HUES48 (cell line): ENCODE measurements around the gene HIP1R.
"Not testable (repeated sequence)": the region's sequence is repeated elsewhere in the genome, so short reads cannot be mapped to it uniquely, and the experiment has no call there.

Source experiments
- H3K27ac ChIP-seq: one replicate; pipeline ENCODE4 v1.7.0; 2013; ENCODE audit warnings: low read depth, low read length, inconsistent platforms
- H3K27me3 ChIP-seq: 2 replicates; pipeline ENCODE4 v1.6.1; 2013; ENCODE audit warnings: mild to moderate bottlenecking, low read length; ENCODE audit not compliant: control insufficient read depth, insufficient read depth
- H3K36me3 ChIP-seq: 2 replicates; pipeline ENCODE4 v1.6.1; 2013; ENCODE audit warnings: low read length; ENCODE audit not compliant: control insufficient read depth, insufficient read depth
- H3K4me1 ChIP-seq: 2 replicates; pipeline ENCODE4 v1.6.1; 2013; ENCODE audit warnings: mild to moderate bottlenecking, low read length; ENCODE audit not compliant: control insufficient read depth, insufficient read depth
- H3K4me3 ChIP-seq: 2 replicates; pipeline ENCODE4 v1.5.1; 2013; ENCODE audit warnings: mild to moderate bottlenecking, low read depth, low read length
- H3K9ac ChIP-seq: 2 replicates; pipeline ENCODE4 v1.6.1; 2013; ENCODE audit warnings: mild to moderate bottlenecking, low read depth, low read length, moderate library complexity
- H3K9me3 ChIP-seq: 2 replicates; pipeline ENCODE4 v1.6.1; 2013; ENCODE audit warnings: low read length; ENCODE audit not compliant: control insufficient read depth, insufficient read depth

The HIP1R gene

GRCh38 chr12:122873540-122873939 is 38.3 kb downstream of the HIP1R start:
- Histone ChIP-seq H3K4me1 (peaks cover 43% of the 10 kb centered on the region), H3K36me3 (peaks cover 22% of the 10 kb centered on the region; the same call in 1 of the 2 replicates), H3K4me3 (no peak overlapping the region), H3K9me3 (no peaks in the 10 kb centered on the region), H3K27me3 (peaks cover 96% of the 10 kb centered on the region), H3K9ac (no peak overlapping the region), H3K27ac (no peak overlapping the region)

- Histone ChIP-seq H3K27ac (no peak overlapping the region), H3K36me3 (peaks cover 18% of the 10 kb centered on the region; the same call in 1 of the 2 replicates), H3K4me1 (peaks cover 43% of the 10 kb centered on the region), H3K9me3 (no peaks in the 10 kb centered on the region), H3K27me3 (peaks cover 94% of the 10 kb centered on the region), H3K9ac (no peak overlapping the region), H3K4me3 (no peak overlapping the region)
These were observed 38.8 kb downstream of the HIP1R start for GRCh38 chr12:122874081-122874480.

DNA sequence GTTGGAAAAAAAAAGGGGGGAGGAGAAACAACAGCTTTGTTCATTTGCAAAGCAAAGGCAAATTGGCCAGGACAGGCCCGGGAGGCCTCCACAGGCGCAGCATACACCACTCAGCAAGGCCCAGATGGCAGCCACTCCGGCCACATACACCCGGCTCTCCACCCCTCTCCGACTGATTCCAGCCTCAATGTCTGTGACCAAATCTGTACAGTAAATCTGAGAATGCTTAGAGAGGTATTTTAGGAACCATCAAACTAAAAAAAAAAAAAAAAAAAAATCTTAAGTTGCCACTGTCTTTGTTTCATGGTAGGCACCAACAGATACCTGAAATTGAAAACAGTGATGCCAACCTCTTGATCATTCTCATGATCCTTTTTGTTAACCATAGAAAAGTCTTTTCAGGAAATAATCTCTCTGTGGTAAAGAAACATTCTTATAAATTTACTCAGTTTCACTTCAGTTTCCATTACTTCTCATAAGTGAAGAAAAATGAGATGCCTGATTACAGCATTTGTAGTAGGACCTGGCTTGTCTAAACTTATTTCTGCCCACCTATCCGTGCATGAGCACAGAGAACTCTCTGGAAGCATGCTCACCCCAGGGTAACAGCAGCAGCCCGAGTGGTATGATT is 40.4 kb downstream of the HIP1R start:
- Histone ChIP-seq H3K9ac (no peak overlapping the region), H3K4me1 (peaks cover 47% of the 10 kb centered on the region), H3K4me3 (no peak overlapping the region), H3K36me3 (peaks cover 1% of the 10 kb centered on the region; the same call in 1 of the 2 replicates), H3K27ac (no peak overlapping the region), H3K27me3 (peaks cover 84% of the 10 kb centered on the region), H3K9me3 (no peaks in the 10 kb centered on the region)

GRCh38 chr12:122876281-122876680 is 41.0 kb downstream of the HIP1R start:
- not testable (repeated sequence) for H3K36me3 ChIP-seq, H3K9ac ChIP-seq, H3K9me3 ChIP-seq, H3K4me3 ChIP-seq, H3K27ac ChIP-seq
- H3K27me3 ChIP-seq: peaks cover 78% of the 10 kb centered on the region
- peaks cover 49% of the 10 kb centered on the region for H3K4me1 ChIP-seq

DNA sequence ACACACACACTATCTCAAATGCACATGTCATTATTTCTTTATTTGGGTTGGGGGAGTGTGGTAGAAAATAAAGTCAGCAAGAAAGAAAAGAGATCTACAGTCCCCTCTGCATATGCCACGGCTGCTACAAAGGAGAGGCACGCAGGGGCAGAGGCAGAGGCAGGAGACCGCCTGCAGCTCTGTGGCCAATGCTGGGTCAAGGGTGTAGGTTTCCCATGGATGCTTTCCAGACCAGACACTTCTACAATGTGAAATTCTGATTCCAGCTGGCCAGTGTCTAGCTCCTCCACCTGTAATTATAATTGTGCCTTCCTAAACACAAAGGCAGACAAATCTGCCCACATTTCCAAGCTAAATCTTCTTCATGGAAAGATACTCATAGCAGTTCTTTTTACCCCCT is 41.5 kb downstream of the HIP1R start:
- Histone ChIP-seq H3K27ac (no peak overlapping the region), H3K9ac (no peak overlapping the region), H3K4me3 (no peak overlapping the region), H3K4me1 (peaks cover 45% of the 10 kb centered on the region), H3K36me3 (no peaks in the 10 kb centered on the region; the same call in 1 of the 2 replicates), H3K9me3 (no peaks in the 10 kb centered on the region), H3K27me3 (peaks cover 73% of the 10 kb centered on the region)

GRCh38 chr12:122878780-122879612 is 43.7 kb downstream of the HIP1R start:
- Histone ChIP-seq H3K27me3 (peaks cover 53% of the 10 kb centered on the region), H3K9me3 (no peaks in the 10 kb centered on the region), H3K4me3 (no peak overlapping the region), H3K9ac (no peak overlapping the region), H3K4me1 (peaks cover 24% of the 10 kb centered on the region), H3K27ac (no peak overlapping the region), H3K36me3 (no peaks in the 10 kb centered on the region; the same call in 1 of the 2 replicates)

GRCh38 chr12:122880155-122880667 is 45.0 kb downstream of the HIP1R start:
- Histone ChIP-seq H3K4me3 (no peak overlapping the region), H3K27me3 (peaks cover 41% of the 10 kb centered on the region), H3K27ac (no peak overlapping the region), H3K9ac (no peak overlapping the region), H3K36me3 (no peaks in the 10 kb centered on the region; the same call in 1 of the 2 replicates), H3K9me3 (no peaks in the 10 kb centered on the region), H3K4me1 (peaks cover 18% of the 10 kb centered on the region)

- Histone ChIP-seq H3K9me3 (no peaks in the 10 kb centered on the region), H3K9ac (no peak overlapping the region), H3K36me3 (no peaks in the 10 kb centered on the region; the same call in 1 of the 2 replicates), H3K27me3 (peaks cover 36% of the 10 kb centered on the region), H3K4me3 (no peak overlapping the region), H3K4me1 (peaks cover 13% of the 10 kb centered on the region), H3K27ac (no peak overlapping the region)
These were observed 45.4 kb downstream of the HIP1R start for GRCh38 chr12:122880668-122881067.

- H3K9me3 ChIP-seq: no peaks in the 10 kb centered on the region
- H3K4me3 ChIP-seq: no peak overlapping the region
- peaks cover 23% of the 10 kb centered on the region for H3K4me1 ChIP-seq
- H3K27me3 ChIP-seq: peaks cover 14% of the 10 kb centered on the region
- no peak overlapping the region for H3K27ac ChIP-seq
- H3K9ac ChIP-seq: no peak overlapping the region
- H3K36me3 ChIP-seq: no peaks in the 10 kb centered on the region; the same call in 1 of the 2 replicates
These were observed 47.8 kb downstream of the HIP1R start for GRCh38 chr12:122882908-122883558.

- no peaks in the 10 kb centered on the region for H3K9me3 ChIP-seq
- peaks cover 4% of the 10 kb centered on the region; the same call in 1 of the 2 replicates for H3K27me3 ChIP-seq
- no peak overlapping the region for H3K27ac ChIP-seq
- peaks cover 35% of the 10 kb centered on the region for H3K4me1 ChIP-seq
- no peak overlapping the region for H3K4me3 ChIP-seq
- no peak overlapping the region for H3K9ac ChIP-seq
- H3K36me3 ChIP-seq: no peaks in the 10 kb centered on the region
These were observed 49.0 kb downstream of the HIP1R start for GRCh38 chr12:122884091-122884826.
